BE2C (cell line): Measurements from ENCODE around the gene SGMS1.

Source experiments
- DNase-seq: peaks from one replicate; pipeline ENCODE4 v3.0.0-alpha.2; 2020
- H3K27me3 ChIP-seq: fragments of 250-450 bp; sonication (Bioruptor Pico); 2 replicates; pipeline ENCODE4 v1.5.1; 2020; ENCODE audit warnings: mild to moderate bottlenecking
- H3K36me3 ChIP-seq: fragments of 250-450 bp; sonication (Bioruptor Pico); 2 replicates; pipeline ENCODE4 v1.5.1; 2020; ENCODE audit warnings: mild to moderate bottlenecking
- H3K4me1 ChIP-seq: fragments of 250-450 bp; sonication (Bioruptor Pico); 2 replicates; pipeline ENCODE4 v1.5.1; 2020
- H3K4me3 ChIP-seq: 2 replicates; pipeline ENCODE4 v1.5.1; 2011; ENCODE audit warnings: low read depth, low read length
- H3K9me3 ChIP-seq: fragments of 250-450 bp; sonication (Bioruptor Pico); 2 replicates; pipeline ENCODE4 v1.5.1; 2020
- TF ChIP-seq, protein P1 (sequence below): IDR thresholded peaks from 2 replicates; pipeline ENCODE4 v1.5.1; 2012; ENCODE audit warnings: mild to moderate bottlenecking, low read depth, low read length

The SGMS1 gene

DNA sequence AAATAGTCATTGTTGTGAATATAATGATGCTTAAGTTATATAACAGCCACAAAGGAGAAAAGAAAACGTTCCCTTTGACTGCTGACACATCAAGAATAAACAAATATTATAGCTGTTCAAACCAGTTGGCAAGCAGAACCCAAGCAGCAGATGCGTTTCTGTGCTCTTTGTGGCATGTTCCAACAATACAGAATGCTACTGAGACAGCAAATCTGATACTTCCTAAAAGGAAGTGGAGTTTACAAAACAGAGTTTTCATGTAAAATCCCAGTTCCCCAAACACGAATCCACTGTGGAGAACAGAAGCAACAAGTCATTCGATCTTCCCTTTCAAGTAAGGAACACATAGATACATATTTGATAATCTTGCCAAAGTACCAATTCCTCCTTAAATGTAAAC is 201.5 kb downstream of the SGMS1 start:
- no peak overlapping the region for H3K4me3 ChIP-seq
- no peak for DNase-seq
- no peaks in the 10 kb centered on the region for H3K36me3 ChIP-seq
- TF ChIP-seq, protein P1, sequence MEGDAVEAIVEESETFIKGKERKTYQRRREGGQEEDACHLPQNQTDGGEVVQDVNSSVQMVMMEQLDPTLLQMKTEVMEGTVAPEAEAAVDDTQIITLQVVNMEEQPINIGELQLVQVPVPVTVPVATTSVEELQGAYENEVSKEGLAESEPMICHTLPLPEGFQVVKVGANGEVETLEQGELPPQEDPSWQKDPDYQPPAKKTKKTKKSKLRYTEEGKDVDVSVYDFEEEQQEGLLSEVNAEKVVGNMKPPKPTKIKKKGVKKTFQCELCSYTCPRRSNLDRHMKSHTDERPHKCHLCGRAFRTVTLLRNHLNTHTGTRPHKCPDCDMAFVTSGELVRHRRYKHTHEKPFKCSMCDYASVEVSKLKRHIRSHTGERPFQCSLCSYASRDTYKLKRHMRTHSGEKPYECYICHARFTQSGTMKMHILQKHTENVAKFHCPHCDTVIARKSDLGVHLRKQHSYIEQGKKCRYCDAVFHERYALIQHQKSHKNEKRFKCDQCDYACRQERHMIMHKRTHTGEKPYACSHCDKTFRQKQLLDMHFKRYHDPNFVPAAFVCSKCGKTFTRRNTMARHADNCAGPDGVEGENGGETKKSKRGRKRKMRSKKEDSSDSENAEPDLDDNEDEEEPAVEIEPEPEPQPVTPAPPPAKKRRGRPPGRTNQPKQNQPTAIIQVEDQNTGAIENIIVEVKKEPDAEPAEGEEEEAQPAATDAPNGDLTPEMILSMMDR: no peak
- H3K27me3 ChIP-seq: no peaks in the 10 kb centered on the region
- H3K4me1 ChIP-seq: no peaks in the 10 kb centered on the region
- no peaks in the 10 kb centered on the region for H3K9me3 ChIP-seq

DNA sequence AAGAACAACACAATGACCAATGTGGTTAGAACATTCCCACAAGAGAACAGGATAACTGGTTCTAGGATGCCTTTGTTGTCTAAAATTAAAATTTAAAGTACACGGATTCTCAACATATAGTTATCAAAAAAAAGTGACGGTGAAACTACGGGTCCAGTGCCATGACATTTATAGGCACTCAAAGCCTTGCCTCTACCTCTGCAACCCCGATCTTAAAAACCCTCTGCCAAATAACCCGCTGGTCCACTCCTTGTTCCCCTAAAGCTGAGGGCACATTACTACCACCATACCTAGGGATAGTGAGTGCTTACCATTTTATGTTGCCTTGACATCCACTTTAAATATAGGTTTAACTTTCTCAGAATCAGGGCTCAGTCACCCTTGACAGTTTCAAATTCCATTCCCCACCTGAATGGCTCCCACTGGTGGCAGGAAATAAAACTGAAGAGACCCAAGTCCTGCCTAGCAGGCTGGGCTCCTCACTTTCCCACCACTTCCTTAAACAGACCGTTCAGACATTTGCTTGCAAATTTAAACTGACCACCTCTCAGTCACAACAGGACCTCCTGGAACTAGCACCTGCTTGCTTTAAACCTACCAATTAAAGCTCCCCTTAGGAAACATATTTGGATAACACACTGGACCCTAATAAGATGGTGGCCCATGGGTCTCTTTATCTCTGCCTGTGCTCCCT is 202.6 kb downstream of the SGMS1 start:
- Histone ChIP-seq H3K4me3 (no peak overlapping the region), H3K4me1 (no peaks in the 10 kb centered on the region), H3K9me3 (no peaks in the 10 kb centered on the region), H3K27me3 (no peaks in the 10 kb centered on the region), H3K36me3 (no peaks in the 10 kb centered on the region)
- DNase-seq: peak; percentile 15
- TF ChIP-seq, protein P1: peak; percentile 79

DNA sequence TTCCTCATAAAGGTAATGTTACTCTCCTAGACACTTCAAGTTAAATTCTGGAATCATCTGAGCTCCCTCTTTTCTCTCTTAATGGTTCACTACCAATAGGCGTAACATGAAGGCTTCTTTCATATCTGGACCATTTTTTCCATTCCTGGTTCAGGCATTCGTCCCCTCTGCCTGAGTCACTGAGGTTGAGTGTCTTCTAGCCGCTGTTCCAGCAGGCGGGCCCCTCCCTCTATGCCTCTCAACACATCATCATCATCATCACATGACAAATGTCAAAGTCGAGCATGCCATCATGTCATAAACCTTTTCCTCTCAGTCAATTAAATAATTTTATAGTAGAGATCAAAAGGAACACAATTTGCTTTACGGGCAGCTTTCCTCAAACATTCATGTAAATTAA is 203.6 kb downstream of the SGMS1 start:
- Histone ChIP-seq H3K4me3 (no peak overlapping the region), H3K27me3 (no peaks in the 10 kb centered on the region), H3K4me1 (no peaks in the 10 kb centered on the region), H3K9me3 (no peaks in the 10 kb centered on the region), H3K36me3 (no peaks in the 10 kb centered on the region)
- no peak for DNase-seq
- TF ChIP-seq, protein P1: no peak

DNA sequence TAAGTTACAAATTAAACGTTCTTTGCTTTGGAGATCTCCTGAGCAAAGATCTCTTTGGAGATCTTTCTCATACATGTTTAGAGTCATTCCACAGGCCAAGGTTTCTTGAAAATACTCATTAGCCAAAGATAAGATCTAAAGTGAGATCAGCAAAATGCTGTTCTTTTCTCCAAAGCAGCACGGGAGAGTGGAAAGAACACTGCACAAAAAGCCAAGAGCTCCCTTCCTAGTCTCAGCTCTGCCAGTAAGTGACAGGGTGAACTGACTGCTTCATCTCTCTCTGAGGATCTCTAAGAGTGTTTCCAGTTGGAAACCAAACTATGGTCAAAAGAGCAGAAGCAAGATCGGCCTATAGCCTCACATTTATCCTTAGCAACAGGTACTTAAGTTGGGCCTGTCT is 204.0 kb downstream of the SGMS1 start:
- no peak for DNase-seq
- Histone ChIP-seq H3K4me3 (no peak overlapping the region), H3K9me3 (no peaks in the 10 kb centered on the region), H3K36me3 (no peaks in the 10 kb centered on the region), H3K27me3 (no peaks in the 10 kb centered on the region), H3K4me1 (no peaks in the 10 kb centered on the region)
- TF ChIP-seq, protein P1: no peak

DNA sequence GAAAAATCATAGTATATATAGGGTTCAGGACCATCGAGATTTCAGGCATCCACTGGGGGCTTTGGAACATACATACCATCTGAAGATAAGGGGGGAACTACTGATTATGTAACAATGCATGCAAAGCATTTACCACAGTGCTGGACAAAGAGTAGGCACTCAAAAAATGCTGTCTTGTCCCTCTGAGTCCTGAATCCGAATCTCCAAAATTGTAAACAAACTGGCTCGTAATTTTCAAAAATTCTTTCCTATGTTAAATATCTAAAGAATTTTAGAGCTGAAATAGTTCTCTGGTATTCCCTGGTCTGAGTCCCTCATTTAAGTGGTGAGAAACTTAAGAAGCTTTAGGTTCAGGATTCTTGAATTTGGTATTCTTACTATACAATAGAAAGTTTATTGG is 204.7 kb downstream of the SGMS1 start:
- no peaks in the 10 kb centered on the region for H3K27me3 ChIP-seq
- TF ChIP-seq, protein P1: no peak
- no peak overlapping the region for H3K4me3 ChIP-seq
- H3K4me1 ChIP-seq: no peaks in the 10 kb centered on the region
- no peaks in the 10 kb centered on the region for H3K36me3 ChIP-seq
- no peak for DNase-seq
- H3K9me3 ChIP-seq: no peaks in the 10 kb centered on the region

DNA sequence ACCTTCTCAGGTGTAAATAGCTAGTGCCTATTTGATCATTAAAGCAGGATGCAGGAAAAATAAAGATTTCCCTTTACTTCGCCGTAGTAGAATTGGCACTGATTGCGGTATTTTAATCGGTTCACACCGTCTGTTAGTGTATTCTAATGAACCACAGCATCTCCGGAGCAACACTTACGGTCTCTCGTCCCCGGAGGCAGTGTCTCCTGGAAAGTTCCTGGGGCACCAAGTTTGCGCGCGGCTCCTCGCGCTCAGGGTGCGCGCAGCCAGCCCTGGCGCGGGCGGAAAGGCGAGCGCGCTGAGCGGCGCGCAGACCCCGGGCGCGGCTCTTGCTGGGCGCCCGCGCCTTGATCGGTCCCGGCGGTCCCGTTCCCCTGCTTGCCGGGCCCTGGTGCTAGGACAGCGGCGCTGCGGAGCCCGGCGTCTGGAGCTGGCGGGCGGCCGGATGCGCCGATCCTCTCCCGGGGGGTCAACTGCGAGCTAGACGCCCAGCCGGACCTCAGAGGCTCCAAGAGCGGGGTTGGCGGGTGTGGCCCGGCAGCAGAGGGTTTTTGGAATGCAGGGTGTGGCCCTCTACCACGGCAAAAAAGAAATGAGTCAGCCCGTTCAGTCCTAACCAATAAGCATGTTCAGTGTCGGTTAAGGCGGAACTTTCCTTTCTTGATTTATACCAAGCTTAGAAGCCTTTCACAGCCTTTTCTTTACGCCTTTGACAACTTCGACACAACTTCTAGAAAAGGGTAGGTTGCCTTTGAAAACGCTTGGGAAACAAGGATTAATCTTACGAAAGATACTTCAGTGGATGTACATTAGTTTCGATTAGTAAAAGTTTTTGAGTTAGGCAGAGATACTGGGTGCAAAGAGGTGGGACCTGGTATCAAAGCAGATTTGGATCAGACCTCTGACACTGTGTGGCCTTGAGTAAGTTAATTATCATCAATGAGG is 205.6 kb downstream of the SGMS1 start:
- TF ChIP-seq, protein P1: no peak
- Histone ChIP-seq H3K36me3 (no peaks in the 10 kb centered on the region), H3K4me3 (peak overlapping the region; percentile 57), H3K9me3 (no peaks in the 10 kb centered on the region), H3K4me1 (no peaks in the 10 kb centered on the region), H3K27me3 (no peaks in the 10 kb centered on the region)
- DNase-seq: peak; percentile 23
